HG03135 (cell line): ENCODE measurements around the gene PIAS1.
"Not testable (repeated sequence)": the region's sequence is repeated elsewhere in the genome, so short reads cannot be mapped to it uniquely, and the experiment has no call there.

Experiments used
- ATAC-seq: cut with Tn5 transposase; IDR thresholded peaks from one replicate; pipeline ENCODE4 v1.9.1; 2021; ENCODE audit warnings: mild to moderate bottlenecking, moderate library complexity; ENCODE audit not compliant: unreplicated experiment

Gene PIAS1

GRCh38 chr15:68113751-68114150 lies 59.6 kb downstream of the PIAS1 start:
- no peak for ATAC-seq

GRCh38 chr15:68114356-68114755 lies 60.2 kb downstream of the PIAS1 start:
- no peak for ATAC-seq

GRCh38 chr15:68114840-68115239 lies 60.7 kb downstream of the PIAS1 start:
- ATAC-seq = no peak

GRCh38 chr15:68124700-68125099 lies 70.6 kb downstream of the PIAS1 start:
- no peak for ATAC-seq

- ATAC-seq = no peak
Observed at GRCh38 chr15:68126396-68126795, 72.3 kb downstream of the PIAS1 start.

GRCh38 chr15:68129072-68129471 lies 75.0 kb downstream of the PIAS1 start:
- no peak for ATAC-seq

GRCh38 chr15:68130851-68131250 lies 76.7 kb downstream of the PIAS1 start:
- ATAC-seq = no peak

GRCh38 chr15:68137096-68137495 lies 83.0 kb downstream of the PIAS1 start:
- ATAC-seq = no peak

GRCh38 chr15:68143129-68143528 lies 89.0 kb downstream of the PIAS1 start:
- ATAC-seq = no peak

- ATAC-seq = no peak
Observed at GRCh38 chr15:68143785-68144184, 89.7 kb downstream of the PIAS1 start.

- no peak for ATAC-seq
Observed at GRCh38 chr15:68145706-68146105, 91.6 kb downstream of the PIAS1 start.

GRCh38 chr15:68148039-68148438 lies 93.9 kb downstream of the PIAS1 start:
- ATAC-seq = no peak

GRCh38 chr15:68149059-68149458 lies 94.9 kb downstream of the PIAS1 start:
- no peak for ATAC-seq

- ATAC-seq = no peak
Observed at GRCh38 chr15:68150187-68150586, 96.1 kb downstream of the PIAS1 start.

GRCh38 chr15:68151277-68151676 lies 97.2 kb downstream of the PIAS1 start:
- ATAC-seq = no peak

- no peak for ATAC-seq
Observed at GRCh38 chr15:68152342-68152741, 98.2 kb downstream of the PIAS1 start.

GRCh38 chr15:68154923-68155559 lies 100.9 kb downstream of the PIAS1 start:
- ATAC-seq = no peak

- ATAC-seq = no peak
Observed at GRCh38 chr15:68157074-68157473, 103.0 kb downstream of the PIAS1 start.

GRCh38 chr15:68158046-68158628 lies 104.0 kb downstream of the PIAS1 start:
- ATAC-seq = no peak

- no peak for ATAC-seq
Observed at GRCh38 chr15:68163191-68163590, 109.1 kb downstream of the PIAS1 start.

GRCh38 chr15:68166847-68167246 lies 112.7 kb downstream of the PIAS1 start:
- no peak for ATAC-seq

- ATAC-seq = not testable (repeated sequence)
Observed at GRCh38 chr15:68172037-68172436, 117.9 kb downstream of the PIAS1 start.

GRCh38 chr15:68173119-68173518 lies 119.0 kb downstream of the PIAS1 start:
- ATAC-seq = no peak
